ENCODE data around the gene CALN1. TPM values are rescaled to one million over a fixed set of nuclear protein-coding genes. Genes with fewer than 3 reads are reported as not detected.

CALN1 gene
- polyA plus RNA-seq, 4 donors: under 0.01 to 0.07 (median 0.06) TPM; not detected in 1

DNA sequence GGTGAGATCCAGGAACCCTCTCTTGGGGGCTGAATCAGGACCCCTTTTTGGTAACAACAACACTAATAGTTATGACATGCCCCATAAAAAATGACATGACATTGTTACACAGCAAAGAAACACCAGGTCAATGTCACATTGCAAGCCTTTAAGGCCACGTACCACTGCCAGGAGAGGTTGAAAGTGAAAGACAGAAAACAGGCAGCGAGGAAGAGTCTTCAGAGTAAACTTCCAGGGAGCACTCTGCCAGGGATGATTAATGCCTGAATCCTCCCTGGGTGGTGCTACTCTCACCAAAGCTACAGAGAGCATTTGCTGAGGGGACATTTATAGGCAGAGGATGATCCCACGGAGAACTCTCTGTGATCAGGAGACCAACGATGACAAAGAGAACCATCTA is 551.6 kb downstream of the CALN1 start:
- H3K4me3 ChIP-seq (ENCODE audit: low read depth in 1 of 3, low read length in 3 of 3): no peak overlapping the region
- FAIRE-seq (no peak), DNase-seq (no peak)
- WGBS, 3 donors: 57 to 69% (median 61%) methylated on average over 4 of the region's 4 CpGs
- no peaks in the 10 kb centered on the region for H3K4me1 ChIP-seq (ENCODE audit: control insufficient read depth in 3 of 3, insufficient read depth in 2 of 3, low read depth in 1 of 3, low read length in 2 of 3)
- no peaks in the 10 kb centered on the region for H3K9me3 ChIP-seq (ENCODE audit: control insufficient read depth in 2 of 2, insufficient read depth in 1 of 2, low read depth in 1 of 2, low read length in 1 of 2)
- no peaks in the 10 kb centered on the region for H3K36me3 ChIP-seq (ENCODE audit: control insufficient read depth in 3 of 3, insufficient read depth in 2 of 3, low read depth in 1 of 3, low read length in 3 of 3)
- no peak overlapping the region for H3K27ac ChIP-seq (ENCODE audit: low read depth in 1 of 3, low read length in 2 of 3)
- no peaks in the 10 kb centered on the region for H3K27me3 ChIP-seq (ENCODE audit: control insufficient read depth in 3 of 3, insufficient read depth in 3 of 3, low read length in 3 of 3)

DNA sequence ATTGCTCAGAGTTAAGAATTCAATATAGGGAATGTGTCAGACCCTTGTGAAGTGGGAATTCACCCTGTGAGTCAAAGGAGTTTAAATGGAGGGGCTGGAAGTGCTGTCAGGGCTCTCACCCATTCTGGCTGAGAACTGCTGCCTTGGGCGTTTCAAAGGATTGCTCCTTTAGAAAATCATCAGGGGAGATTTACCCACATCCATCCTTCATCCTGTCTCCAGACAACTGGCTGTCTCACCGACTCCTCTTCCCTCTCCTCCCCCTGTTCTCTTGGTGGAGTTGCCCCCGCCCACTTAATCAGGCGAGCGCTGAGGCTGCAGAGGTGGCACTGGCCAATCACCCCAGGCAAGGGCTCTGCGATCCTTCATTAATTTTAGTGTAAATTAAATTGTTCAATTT is 554.8 kb downstream of the CALN1 start:
- no peak for DNase-seq
- Histone ChIP-seq H3K27me3 (ENCODE audit: control insufficient read depth in 3 of 3, insufficient read depth in 3 of 3, low read length in 3 of 3) (no peaks in the 10 kb centered on the region), H3K4me3 (ENCODE audit: low read depth in 1 of 3, low read length in 3 of 3) (no peak overlapping the region), H3K9me3 (ENCODE audit: control insufficient read depth in 2 of 2, insufficient read depth in 1 of 2, low read depth in 1 of 2, low read length in 1 of 2) (no peaks in the 10 kb centered on the region), H3K27ac (ENCODE audit: low read depth in 1 of 3, low read length in 2 of 3) (no peak overlapping the region), H3K4me1 (ENCODE audit: control insufficient read depth in 3 of 3, insufficient read depth in 2 of 3, low read depth in 1 of 3, low read length in 2 of 3) (no peaks in the 10 kb centered on the region), H3K36me3 (ENCODE audit: control insufficient read depth in 3 of 3, insufficient read depth in 2 of 3, low read depth in 1 of 3, low read length in 3 of 3) (no peaks in the 10 kb centered on the region)
- 75 to 85% (median 79%) methylated on average over 6 of the region's 6 CpGs for WGBS, 3 donors
- no peak for FAIRE-seq

DNA sequence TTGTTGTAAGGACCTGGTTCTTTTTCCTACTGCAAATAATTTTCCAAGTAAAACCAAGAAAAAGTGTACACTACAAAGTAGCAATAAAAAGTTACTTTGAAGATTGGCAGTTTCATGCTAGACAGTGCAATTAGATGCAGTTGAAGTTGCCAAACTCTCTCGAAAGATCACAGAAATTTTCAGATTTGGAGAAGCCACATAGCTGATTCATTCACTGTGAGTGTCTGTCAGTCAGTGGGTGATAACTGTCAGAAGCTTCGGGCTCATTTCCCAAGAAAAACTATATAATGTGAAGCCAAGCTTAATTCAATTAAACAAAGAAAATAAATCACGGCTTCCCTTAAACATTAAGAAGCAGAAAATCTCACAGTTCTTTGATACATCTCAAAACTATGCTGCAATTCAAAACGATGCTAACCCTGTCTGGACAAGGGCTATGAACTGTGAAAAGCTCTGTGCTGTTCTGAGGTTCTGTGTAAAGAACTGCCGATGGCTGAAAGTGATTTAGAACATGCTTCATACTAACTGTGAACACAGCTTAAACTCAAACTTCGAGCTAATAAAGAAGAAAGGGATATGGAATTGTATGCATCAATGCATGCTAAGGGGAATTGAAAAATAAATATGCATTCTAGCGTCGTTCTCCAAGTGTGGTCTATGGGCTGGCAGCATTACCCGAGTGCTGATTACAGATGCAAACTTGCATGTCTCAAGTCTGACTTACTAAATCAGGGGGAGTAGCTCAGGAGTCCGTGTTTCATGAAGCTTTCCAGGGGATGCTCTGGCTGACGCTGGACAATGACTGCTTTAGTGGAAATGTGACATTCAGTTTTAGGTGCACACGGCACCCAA is 557.4 kb downstream of the CALN1 start:
- no peaks in the 10 kb centered on the region for H3K4me1 ChIP-seq (ENCODE audit: control insufficient read depth in 3 of 3, insufficient read depth in 2 of 3, low read depth in 1 of 3, low read length in 2 of 3)
- H3K27me3 ChIP-seq (ENCODE audit: control insufficient read depth in 3 of 3, insufficient read depth in 3 of 3, low read length in 3 of 3): no peaks in the 10 kb centered on the region
- H3K36me3 ChIP-seq (ENCODE audit: control insufficient read depth in 3 of 3, insufficient read depth in 2 of 3, low read depth in 1 of 3, low read length in 3 of 3): no peaks in the 10 kb centered on the region
- H3K4me3 ChIP-seq (ENCODE audit: low read depth in 1 of 3, low read length in 3 of 3): no peak overlapping the region
- H3K9me3 ChIP-seq (ENCODE audit: control insufficient read depth in 2 of 2, insufficient read depth in 1 of 2, low read depth in 1 of 2, low read length in 1 of 2): no peaks in the 10 kb centered on the region
- no peak overlapping the region for H3K27ac ChIP-seq (ENCODE audit: low read depth in 1 of 3, low read length in 2 of 3)
- no peak for FAIRE-seq
- 70 to 72% (median 70%) methylated on average over 12 of the region's 12 CpGs for WGBS, 3 donors
- no peak for DNase-seq

DNA sequence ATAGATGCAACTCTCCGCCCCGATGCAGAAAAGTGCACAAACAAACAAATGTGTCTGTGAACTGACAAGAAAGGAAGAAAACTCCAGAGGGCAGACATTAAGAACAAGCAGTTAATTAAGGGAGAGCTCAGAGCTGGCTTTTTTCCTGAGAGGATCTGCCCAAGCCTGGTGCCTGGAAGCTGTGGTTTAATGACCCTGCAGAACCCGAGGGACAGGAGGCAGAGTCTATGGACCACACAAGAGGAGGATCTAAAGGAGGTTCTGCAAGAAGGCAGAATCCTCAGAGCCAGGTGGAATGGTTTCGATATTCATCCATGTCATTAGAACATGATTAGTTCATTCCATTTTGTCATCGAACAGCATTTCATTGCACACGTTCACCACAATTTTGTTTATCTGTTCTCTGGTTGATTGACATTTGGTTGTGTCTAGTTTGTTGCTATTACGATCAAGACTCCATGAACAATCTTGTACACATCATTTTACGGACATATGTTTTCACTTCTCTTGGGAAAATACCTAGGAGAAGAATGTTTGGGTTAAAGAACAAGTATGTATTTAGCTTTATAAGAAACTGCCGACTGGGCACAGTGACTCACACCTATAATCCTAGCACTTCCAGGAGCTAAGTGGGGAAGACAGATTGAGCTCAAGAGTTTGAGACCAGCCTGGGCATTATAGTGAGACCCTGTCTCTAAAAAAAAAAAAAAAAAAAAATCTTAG is 560.2 kb downstream of the CALN1 start:
- Histone ChIP-seq H3K27ac (ENCODE audit: low read depth in 1 of 3, low read length in 2 of 3) (no peak overlapping the region), H3K9me3 (ENCODE audit: control insufficient read depth in 2 of 2, insufficient read depth in 1 of 2, low read depth in 1 of 2, low read length in 1 of 2) (no peaks in the 10 kb centered on the region), H3K27me3 (ENCODE audit: control insufficient read depth in 3 of 3, insufficient read depth in 3 of 3, low read length in 3 of 3) (no peaks in the 10 kb centered on the region), H3K36me3 (ENCODE audit: control insufficient read depth in 3 of 3, insufficient read depth in 2 of 3, low read depth in 1 of 3, low read length in 3 of 3) (no peaks in the 10 kb centered on the region), H3K4me3 (ENCODE audit: low read depth in 1 of 3, low read length in 3 of 3) (no peak overlapping the region), H3K4me1 (ENCODE audit: control insufficient read depth in 3 of 3, insufficient read depth in 2 of 3, low read depth in 1 of 3, low read length in 2 of 3) (no peaks in the 10 kb centered on the region)
- DNase-seq: no peak
- WGBS, 3 donors: 75 to 84% (median 81%) methylated on average over 9 of the region's 9 CpGs
- no peak for FAIRE-seq

DNA sequence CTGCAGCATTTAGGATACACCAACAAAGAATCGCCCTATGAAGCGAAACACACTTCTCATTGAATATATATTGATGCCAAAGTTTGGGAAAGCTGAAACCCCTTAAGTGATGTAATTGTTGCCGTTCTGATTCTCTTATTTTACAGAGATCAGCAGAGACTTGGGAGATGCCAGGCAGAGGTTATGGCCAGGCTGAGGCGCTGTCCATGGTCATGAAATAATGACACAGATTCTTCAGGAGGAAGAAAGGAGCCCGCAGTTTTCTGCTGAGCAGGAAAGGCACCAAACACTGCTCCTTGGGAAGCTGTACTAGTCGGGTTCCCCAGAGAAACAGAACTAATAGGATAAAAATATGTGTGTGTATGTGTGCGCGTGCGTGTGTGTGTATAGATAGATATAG is 566.0 kb downstream of the CALN1 start:
- no peaks in the 10 kb centered on the region for H3K9me3 ChIP-seq (ENCODE audit: control insufficient read depth in 2 of 2, insufficient read depth in 1 of 2, low read depth in 1 of 2, low read length in 1 of 2)

DNA sequence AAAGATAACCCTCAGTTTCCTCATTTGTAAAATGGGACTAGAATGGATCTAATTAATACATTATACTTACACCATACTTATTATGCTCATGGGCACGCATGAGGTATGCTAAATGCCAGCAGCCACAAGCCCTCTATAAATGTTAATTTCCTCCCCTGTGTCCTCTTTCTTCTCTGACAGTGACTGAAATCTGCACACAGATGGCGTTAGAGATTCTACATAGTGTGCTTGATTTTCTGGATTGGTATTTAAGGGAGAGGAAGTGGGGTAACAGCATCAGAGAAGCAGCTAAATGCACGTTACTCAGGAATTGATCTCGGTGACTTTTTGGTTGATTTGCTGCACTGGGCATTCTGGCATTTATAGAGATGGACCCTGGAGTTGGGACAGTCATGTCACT is 568.5 kb downstream of the CALN1 start:
- no peak for FAIRE-seq
- no peaks in the 10 kb centered on the region for H3K36me3 ChIP-seq (ENCODE audit: control insufficient read depth in 3 of 3, insufficient read depth in 2 of 3, low read depth in 1 of 3, low read length in 3 of 3)
- 39 to 50% (median 43%) methylated on average over 4 of the region's 4 CpGs for WGBS, 3 donors
- no peak overlapping the region for H3K27ac ChIP-seq (ENCODE audit: low read depth in 1 of 3, low read length in 2 of 3)
- no peaks in the 10 kb centered on the region for H3K4me1 ChIP-seq (ENCODE audit: control insufficient read depth in 3 of 3, insufficient read depth in 2 of 3, low read depth in 1 of 3, low read length in 2 of 3)
- H3K9me3 ChIP-seq (ENCODE audit: control insufficient read depth in 2 of 2, insufficient read depth in 1 of 2, low read depth in 1 of 2, low read length in 1 of 2): peaks cover 0 to 1% of the 10 kb centered on the region in 2 donors
- H3K27me3 ChIP-seq (ENCODE audit: control insufficient read depth in 3 of 3, insufficient read depth in 3 of 3, low read length in 3 of 3): no peaks in the 10 kb centered on the region
- no peak overlapping the region for H3K4me3 ChIP-seq (ENCODE audit: low read depth in 1 of 3, low read length in 3 of 3)
- no peak for DNase-seq

More for the DNA sequence above, 566.0 kb downstream of the CALN1 start:
- WGBS, 3 donors: 72 to 80% (median 75%) methylated on average over 9 of the region's 9 CpGs
- Histone ChIP-seq H3K27me3 (ENCODE audit: control insufficient read depth in 3 of 3, insufficient read depth in 3 of 3, low read length in 3 of 3) (no peaks in the 10 kb centered on the region), H3K27ac (ENCODE audit: low read depth in 1 of 3, low read length in 2 of 3) (no peak overlapping the region), H3K36me3 (ENCODE audit: control insufficient read depth in 3 of 3, insufficient read depth in 2 of 3, low read depth in 1 of 3, low read length in 3 of 3) (no peaks in the 10 kb centered on the region), H3K4me3 (ENCODE audit: low read depth in 1 of 3, low read length in 3 of 3) (no peak overlapping the region), H3K4me1 (ENCODE audit: control insufficient read depth in 3 of 3, insufficient read depth in 2 of 3, low read depth in 1 of 3, low read length in 2 of 3) (no peaks in the 10 kb centered on the region)
- no peak for FAIRE-seq
- DNase-seq: no peak

DNA sequence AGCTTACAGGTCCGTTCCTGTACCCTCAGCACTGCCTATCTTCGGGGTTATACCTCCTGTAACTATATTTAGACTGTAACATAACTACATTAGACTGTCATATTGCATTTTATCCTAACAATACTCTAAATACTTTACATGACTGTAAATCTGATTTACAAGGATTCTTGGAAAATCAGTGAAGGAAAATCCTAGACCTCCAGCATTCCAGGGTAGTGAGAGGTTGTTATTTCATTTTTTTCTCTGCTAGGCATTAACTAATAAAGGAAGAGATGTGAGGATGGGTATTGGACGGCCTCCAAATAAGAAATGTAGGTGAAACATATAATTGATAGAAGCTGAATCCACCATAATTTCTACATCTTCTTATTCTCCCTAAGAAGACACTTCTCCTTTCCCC is 569.4 kb downstream of the CALN1 start:
- 48 to 71% (median 60%) methylated on average over 3 of the region's 3 CpGs for WGBS, 3 donors
- no peak overlapping the region for H3K4me3 ChIP-seq (ENCODE audit: low read depth in 1 of 3, low read length in 3 of 3)
- H3K4me1 ChIP-seq (ENCODE audit: control insufficient read depth in 3 of 3, insufficient read depth in 2 of 3, low read depth in 1 of 3, low read length in 2 of 3): no peaks in the 10 kb centered on the region
- DNase-seq: no peak
- H3K27me3 ChIP-seq (ENCODE audit: control insufficient read depth in 3 of 3, insufficient read depth in 3 of 3, low read length in 3 of 3): no peaks in the 10 kb centered on the region
- no peaks in the 10 kb centered on the region for H3K36me3 ChIP-seq (ENCODE audit: control insufficient read depth in 3 of 3, insufficient read depth in 2 of 3, low read depth in 1 of 3, low read length in 3 of 3)
- H3K9me3 ChIP-seq (ENCODE audit: control insufficient read depth in 2 of 2, insufficient read depth in 1 of 2, low read depth in 1 of 2, low read length in 1 of 2): peaks cover 0 to 1% of the 10 kb centered on the region in 2 donors
- H3K27ac ChIP-seq (ENCODE audit: low read depth in 1 of 3, low read length in 2 of 3): no peak overlapping the region
- FAIRE-seq: no peak

DNA sequence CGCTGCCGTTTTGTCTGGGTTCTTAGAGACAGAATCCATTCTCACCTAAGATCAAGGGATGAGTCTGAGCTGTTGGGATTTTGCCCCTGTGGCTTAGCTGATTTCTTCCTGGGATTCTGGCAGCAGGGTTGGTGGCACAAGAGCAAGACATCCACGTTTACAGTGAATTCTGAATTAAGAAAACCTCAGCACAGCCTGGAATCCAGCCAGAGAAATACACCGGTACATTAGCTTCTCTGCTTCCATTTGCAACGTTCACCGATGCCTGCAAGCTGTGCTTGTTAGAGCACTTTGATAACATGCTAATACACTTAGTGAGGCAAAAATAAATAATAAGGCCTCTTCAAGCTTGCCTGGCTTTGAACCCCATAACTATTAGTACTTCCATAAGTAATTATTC is 569.8 kb downstream of the CALN1 start:
- H3K27me3 ChIP-seq (ENCODE audit: control insufficient read depth in 3 of 3, insufficient read depth in 3 of 3, low read length in 3 of 3): no peaks in the 10 kb centered on the region
- no peak overlapping the region for H3K27ac ChIP-seq (ENCODE audit: low read depth in 1 of 3, low read length in 2 of 3)
- no peaks in the 10 kb centered on the region for H3K4me1 ChIP-seq (ENCODE audit: control insufficient read depth in 3 of 3, insufficient read depth in 2 of 3, low read depth in 1 of 3, low read length in 2 of 3)
- 56 to 63% (median 63%) methylated on average over 6 of the region's 6 CpGs for WGBS, 3 donors
- H3K9me3 ChIP-seq (ENCODE audit: control insufficient read depth in 2 of 2, insufficient read depth in 1 of 2, low read depth in 1 of 2, low read length in 1 of 2): peaks cover 0 to 1% of the 10 kb centered on the region in 2 donors
- no peak for FAIRE-seq
- no peak for DNase-seq
- H3K4me3 ChIP-seq (ENCODE audit: low read depth in 1 of 3, low read length in 3 of 3): no peak overlapping the region
- H3K36me3 ChIP-seq (ENCODE audit: control insufficient read depth in 3 of 3, insufficient read depth in 2 of 3, low read depth in 1 of 3, low read length in 3 of 3): no peaks in the 10 kb centered on the region
